ENCODE measurements around the gene PHYHD1. TPM values are rescaled to one million over a fixed set of nuclear protein-coding genes. Genes with fewer than 3 reads are reported as not detected.
A peak's percentile ranks its signal among the peaks of the same experiment; 100 is the strongest.

Gene PHYHD1
- total and polyA plus RNA-seq, 3 donors from 2014 or later: 10.9 to 18.5 (median 15.1) TPM

DNA sequence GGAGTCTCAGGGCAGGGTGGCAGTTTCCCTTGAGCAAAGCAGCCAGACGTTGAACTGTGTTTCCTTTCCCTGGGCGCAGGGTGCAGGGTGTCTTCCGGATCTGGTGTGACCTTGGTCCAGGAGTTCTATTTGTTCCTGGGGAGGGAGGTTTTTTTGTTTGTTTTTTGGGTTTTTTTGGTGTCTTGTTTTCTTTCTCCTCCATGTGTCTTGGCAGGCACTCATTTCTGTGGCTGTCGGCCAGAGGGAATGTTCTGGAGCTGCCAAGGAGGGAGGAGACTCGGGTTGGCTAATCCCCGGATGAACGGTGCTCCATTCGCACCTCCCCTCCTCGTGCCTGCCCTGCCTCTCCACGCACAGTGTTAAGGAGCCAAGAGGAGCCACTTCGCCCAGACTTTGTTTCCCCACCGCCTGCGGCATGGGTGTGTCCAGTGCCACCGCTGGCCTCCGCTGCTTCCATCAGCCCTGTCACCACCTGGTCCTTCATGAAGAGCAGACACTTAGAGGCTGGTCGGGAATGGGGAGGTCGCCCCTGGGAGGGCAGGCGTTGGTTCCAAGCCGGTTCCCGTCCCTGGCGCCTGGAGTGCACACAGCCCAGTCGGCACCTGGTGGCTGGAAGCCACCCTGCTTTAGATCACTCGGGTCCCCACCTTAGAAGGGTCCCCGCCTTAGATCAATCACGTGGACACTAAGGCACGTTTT, 3.5 kb upstream of the PHYHD1 start:
- Histone ChIP-seq H3K4me3 (no peak overlapping the region), H3K36me3 (ENCODE audit: low read depth, missing control alignments) (no peaks in the 10 kb centered on the region), H3K27ac (peak overlapping the region; percentile 89 to 94), H3K4me1 (peaks cover 64% of the 10 kb centered on the region), H3K9me3 (no peaks in the 10 kb centered on the region), H3K27me3 (no peaks in the 10 kb centered on the region)
- WGBS, 2 donors: 47 to 62% methylated on average over 20 to 26 of the region's 26 CpGs
- peak; percentile 81 for DNase-seq
- intact Hi-C loops (cut with DNase I; ENCODE audit: low total_unique reads): no loop called here
- TF ChIP-seq POLR2A (IDR thresholded peaks at IDR 0.05): no peak
- TF ChIP-seq, protein P1, sequence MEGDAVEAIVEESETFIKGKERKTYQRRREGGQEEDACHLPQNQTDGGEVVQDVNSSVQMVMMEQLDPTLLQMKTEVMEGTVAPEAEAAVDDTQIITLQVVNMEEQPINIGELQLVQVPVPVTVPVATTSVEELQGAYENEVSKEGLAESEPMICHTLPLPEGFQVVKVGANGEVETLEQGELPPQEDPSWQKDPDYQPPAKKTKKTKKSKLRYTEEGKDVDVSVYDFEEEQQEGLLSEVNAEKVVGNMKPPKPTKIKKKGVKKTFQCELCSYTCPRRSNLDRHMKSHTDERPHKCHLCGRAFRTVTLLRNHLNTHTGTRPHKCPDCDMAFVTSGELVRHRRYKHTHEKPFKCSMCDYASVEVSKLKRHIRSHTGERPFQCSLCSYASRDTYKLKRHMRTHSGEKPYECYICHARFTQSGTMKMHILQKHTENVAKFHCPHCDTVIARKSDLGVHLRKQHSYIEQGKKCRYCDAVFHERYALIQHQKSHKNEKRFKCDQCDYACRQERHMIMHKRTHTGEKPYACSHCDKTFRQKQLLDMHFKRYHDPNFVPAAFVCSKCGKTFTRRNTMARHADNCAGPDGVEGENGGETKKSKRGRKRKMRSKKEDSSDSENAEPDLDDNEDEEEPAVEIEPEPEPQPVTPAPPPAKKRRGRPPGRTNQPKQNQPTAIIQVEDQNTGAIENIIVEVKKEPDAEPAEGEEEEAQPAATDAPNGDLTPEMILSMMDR (IDR thresholded peaks at IDR 0.05): no peak

DNA sequence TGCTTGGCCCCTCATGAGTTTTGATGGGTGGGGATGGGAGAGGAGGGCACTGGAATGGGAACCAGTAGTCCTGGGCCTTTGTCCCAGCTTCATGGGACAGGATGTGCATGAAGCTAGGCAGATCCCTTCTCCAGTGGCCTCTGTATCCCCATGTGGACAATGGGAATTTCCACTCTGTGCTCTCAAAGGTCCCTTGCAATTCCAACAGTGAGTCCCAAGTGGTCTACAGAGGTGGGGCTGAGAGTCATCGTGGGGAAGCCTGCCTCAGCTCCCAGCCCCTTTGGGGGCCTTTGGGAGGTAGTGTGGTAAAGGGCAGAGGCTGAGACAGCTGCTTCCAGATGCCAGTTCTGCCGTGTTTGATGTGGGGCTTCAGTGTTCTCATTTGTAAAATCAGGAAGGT, 1.9 kb upstream of the PHYHD1 start:
- DNase-seq: no peak
- intact Hi-C loops (cut with DNase I; ENCODE audit: low total_unique reads): no loop called here
- Histone ChIP-seq H3K9me3 (no peaks in the 10 kb centered on the region), H3K4me1 (peaks cover 51% of the 10 kb centered on the region), H3K27ac (peak overlapping the region; percentile 62 to 94), H3K36me3 (ENCODE audit: low read depth, missing control alignments) (no peaks in the 10 kb centered on the region), H3K27me3 (no peaks in the 10 kb centered on the region), H3K4me3 (no peak overlapping the region)
- TF ChIP-seq, protein P1 (IDR thresholded peaks at IDR 0.05): no peak
- TF ChIP-seq POLR2A (IDR thresholded peaks at IDR 0.05): no peak
- WGBS, 2 donors: 48 to 59% methylated on average over 2 of the region's 2 CpGs

- Histone ChIP-seq H3K4me3 (no peak overlapping the region), H3K27me3 (no peaks in the 10 kb centered on the region), H3K27ac (peak overlapping the region; percentile 62 to 94), H3K36me3 (ENCODE audit: low read depth, missing control alignments) (no peaks in the 10 kb centered on the region), H3K9me3 (no peaks in the 10 kb centered on the region), H3K4me1 (peaks cover 47% of the 10 kb centered on the region)
- WGBS, 2 donors: 70% methylated on average over 13 to 14 of the region's 14 CpGs
- no peak for TF ChIP-seq POLR2A (IDR thresholded peaks at IDR 0.05)
- TF ChIP-seq, protein P1 (IDR thresholded peaks at IDR 0.05): no peak
- intact Hi-C loops (cut with DNase I; ENCODE audit: low total_unique reads): loop anchor here (5.0 kb wide), 1 partner anchor 37 kb away; the partner anchor contains the start of genes KYAT1 and LRRC8A
- DNase-seq: no peak
These were observed 1.2 kb upstream of the PHYHD1 start for GRCh38 chr9:128919402-128920089.

DNA sequence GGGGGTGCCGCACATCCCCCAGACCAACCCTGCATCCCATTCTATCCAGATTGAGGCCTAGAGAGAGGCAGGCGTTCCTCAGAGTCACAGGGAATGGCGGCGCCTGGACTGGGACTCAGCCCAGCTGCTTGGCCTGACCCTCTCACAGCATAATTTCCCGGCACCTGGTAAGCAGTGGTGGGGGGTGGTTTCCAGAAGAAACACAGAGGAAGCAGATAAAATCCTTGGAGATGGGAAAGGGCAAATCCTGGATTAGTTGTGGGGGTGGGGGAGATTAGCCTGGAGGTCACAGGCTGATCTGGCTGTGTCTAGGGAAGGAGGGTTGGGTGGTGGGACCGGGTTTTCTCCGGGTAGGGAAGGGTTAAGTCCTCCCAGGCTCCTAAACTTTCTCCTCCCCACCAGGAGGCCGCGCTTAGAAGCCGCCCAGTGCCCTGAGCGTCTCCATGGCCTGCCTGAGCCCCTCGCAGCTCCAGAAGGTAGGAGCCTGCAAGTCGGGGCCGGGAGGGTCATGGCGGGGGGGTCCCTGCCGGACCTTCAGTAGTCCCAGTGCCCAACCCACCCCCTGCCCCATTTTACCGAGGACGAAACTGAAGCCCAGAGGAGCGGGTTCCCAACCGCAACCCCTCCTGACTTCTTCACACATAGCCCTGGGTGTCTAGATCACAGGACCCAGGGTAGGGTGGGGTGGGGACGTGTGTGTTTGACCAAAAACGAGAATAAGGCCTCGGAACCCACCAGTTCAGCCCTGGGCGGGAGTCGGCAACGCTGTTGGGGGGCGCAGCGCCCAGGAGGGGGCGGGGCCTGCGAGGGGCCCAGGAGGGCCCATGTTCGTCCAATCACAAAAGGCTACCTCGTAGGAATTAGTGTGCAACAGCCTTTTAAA, 1.3 kb downstream of the PHYHD1 start:
- Histone ChIP-seq H3K4me1 (peaks cover 28% of the 10 kb centered on the region), H3K27ac (peak overlapping the region; percentile 76 to 94), H3K4me3 (peak overlapping the region; percentile 58 to 63), H3K9me3 (no peaks in the 10 kb centered on the region), H3K36me3 (ENCODE audit: low read depth, missing control alignments) (no peaks in the 10 kb centered on the region), H3K27me3 (no peaks in the 10 kb centered on the region)
- 6 to 13% methylated on average over 23 to 32 of the region's 32 CpGs for WGBS, 2 donors
- intact Hi-C loops (cut with DNase I; ENCODE audit: low total_unique reads): loop anchor here (5.0 kb wide), 1 partner anchor 40 kb away; the partner anchor contains the start of genes KYAT1 and LRRC8A
- DNase-seq: peak; percentile 60
- TF ChIP-seq POLR2A (IDR thresholded peaks at IDR 0.05): no peak
- TF ChIP-seq, protein P1 (IDR thresholded peaks at IDR 0.05): no peak
